Measurements from ENCODE around the gene MAN1C1. TPM values are rescaled to one million over a fixed set of nuclear protein-coding genes. Genes with fewer than 3 reads are reported as not detected.

Gene MAN1C1
- total and polyA plus RNA-seq, 10 of the 15 experiments (the other 5 are each of a cell fraction or from before 2014, with no cell fraction given), result 0.12 to 0.56 (median 0.22) TPM; not detected in 3

GRCh38 chr1:25826571-25826970, 210.0 kb downstream of the MAN1C1 start:
- FAIRE-seq (no peak), ATAC-seq (no peak), DNase-seq (ENCODE audit: low read depth, low spot score) (no peak)
- Histone ChIP-seq H2AFZ (ENCODE audit: control insufficient read depth, low read depth, low read length) (no peak overlapping the region), H3K27ac (ENCODE audit: control insufficient read depth, insufficient read depth) (no peak overlapping the region), H3K36me3 (ENCODE audit: control insufficient read depth in 2 of 2, insufficient read depth in 2 of 2, low read length in 1 of 2) (peaks cover 8 to 20% of the 10 kb centered on the region in 2 experiments), H3K4me3 (no peak overlapping the region), H3K4me1 (ENCODE audit: control insufficient read depth, insufficient read depth, low read length) (peaks cover 4% of the 10 kb centered on the region), H3K9me3 (replicated peaks; ENCODE audit: control insufficient read depth, insufficient read depth, low read length) (no peaks in the 10 kb centered on the region), H3K27me3 (replicated peaks in 1 of 2; ENCODE audit: control insufficient read depth in 2 of 2, insufficient read depth in 2 of 2, low read length in 1 of 2) (no peaks in the 10 kb centered on the region), H3K4me2 (ENCODE audit: control insufficient read depth, insufficient read depth) (no peak overlapping the region), H3K79me2 (ENCODE audit: control insufficient read depth, insufficient read depth, low read length) (peaks cover 8% of the 10 kb centered on the region), H3K9ac (ENCODE audit: control insufficient read depth, insufficient read depth, low read length) (no peak overlapping the region), H4K20me1 (ENCODE audit: control insufficient read depth, insufficient read depth) (no peaks in the 10 kb centered on the region)
- in situ Hi-C loops (cut with MboI), result no loop called here
- POLR2A ChIA-PET, result interaction anchor here (0.5 kb wide), 1 partner anchor 23 kb away, joined by 4 read pairs; no protein-coding TSS in a partner anchor
- 99% methylated on average over 10 of the region's 10 CpGs for WGBS (ENCODE audit: insufficient coverage, insufficient replicate concordance, low lambda C conversion rate, missing lambda C conversion rate)
- intact Hi-C loops (cut with micrococcal nuclease; ENCODE audit: unreplicated experiment), result loop anchor here (10.0 kb wide), 1 partner anchor 178 kb away; no protein-coding TSS in a partner anchor
- CTCF ChIA-PET, result no interaction called here
- no TSS peak for BruUV-seq (replicated peaks)
- TF ChIP-seq ATF7 (IDR thresholded peaks at IDR 0.05; ENCODE audit: low read depth) (no peak), ZNF622 (IDR thresholded peaks at IDR 0.05) (no peak), MTA2 (IDR thresholded peaks at IDR 0.05; ENCODE audit: low read depth) (no peak), ZNF592 (IDR thresholded peaks at IDR 0.05) (no peak), HDAC6 (IDR thresholded peaks at IDR 0.05; ENCODE audit: unreplicated experiment) (no peak), TCF3 (IDR thresholded peaks at IDR 0.05; ENCODE audit: borderline replicate concordance, insufficient read depth, low read depth, low read length) (no peak)
- RAD21 ChIA-PET (ENCODE audit: unreplicated experiment), result no interaction called here
- SMC1A ChIA-PET (ENCODE audit: uncharacterized antibody, unreplicated experiment), result no interaction called here

Measured in GM12878 (cell line).